Sigmoid colon (tissue), 4 donors: ENCODE measurements around the gene ADAMTSL1.

Source experiments
- CTCF ChIP-seq, 4 experiments: fragments of 450-650 bp in 3 of 4; fragments of 200-600 bp in 1 of 4; IDR thresholded peaks; one replicate each; pipeline ENCODE4 v1.5.1; 2016 to 2019; ENCODE audit warnings: antibody characterized with exemption in 4 of 4, mild to moderate bottlenecking in 3 of 4, moderate library complexity in 2 of 4
- POLR2A ChIP-seq, 2 donors: fragments of 450-650 bp; IDR thresholded peaks; one replicate each; pipeline ENCODE4 v1.6.1; 2016; ENCODE audit warnings: antibody characterized with exemption in 2 of 2, mild to moderate bottlenecking in 2 of 2, moderate library complexity in 2 of 2
- POLR2AphosphoS5 ChIP-seq, 4 donors: sonication (generic); formaldehyde crosslinking; IDR thresholded peaks; one replicate each; pipeline ENCODE4 v1.6.1; 2017; ENCODE audit warnings: antibody characterized with exemption in 4 of 4

GRCh38 chr9:18722882-18723281 is 248.9 kb downstream of the ADAMTSL1 start:
- TF ChIP-seq CTCF (IDR thresholded peaks at IDR 0.05), result no peak
- no peak for TF ChIP-seq POLR2AphosphoS5 (IDR thresholded peaks at IDR 0.05)
- TF ChIP-seq POLR2A (IDR thresholded peaks at IDR 0.05), result no peak
